HepG2 (cell line): ENCODE results near the gene IKZF5. TPM values are rescaled to one million over a fixed set of nuclear protein-coding genes. Genes with fewer than 3 reads are reported as not detected.
A peak's percentile ranks its signal among the peaks of the same experiment; 100 is the strongest.

Source experiments
- ATAC-seq: fragments of 200-7000 bp; cut with Tn5 transposase; 3 replicates; pipeline ENCODE4 v1.9.1; 2020; ENCODE audit warnings: mild to moderate bottlenecking, moderate library complexity
- BruUV-seq: library from RNA; stranded (reverse); fragments of 400-500 nt; replicated peaks from 2 replicates; lab custom pipeline; 2021; lab: Mats Ljungman, UMichigan
- CTCF ChIA-PET: fragments of 300-600 bp; formaldehyde crosslinking; extraction: SDS; loops from one replicate; lab custom pipeline; 2021; ENCODE audit warnings: low total read pairs, inconsistent platforms, low intra/inter-chr PET ratio; lab: Yijun Ruan, JAX
- POLR2A ChIA-PET: fragments of 350-600 bp; sonication (Branson Sonifier 250); formaldehyde crosslinking; loops from one replicate; lab custom pipeline; 2020; ENCODE audit warnings: antibody characterized with exemption, inconsistent platforms; lab: Yijun Ruan, JAX
- DNase-seq: peaks from one replicate; pipeline ENCODE4 v3.0.0-alpha.2; 2015; ENCODE audit warnings: low spot score
- FAIRE-seq: peaks from 3 replicates; lab custom pipeline; 2011; peaks lifted over from hg19 to GRCh38; lab: Jason Lieb, UNC
- H2AFZ ChIP-seq: one replicate; pipeline ENCODE4 v1.6.1; 2011; ENCODE audit warnings: low read length, inconsistent platforms
- H3K27ac ChIP-seq: fragments of 300-600 bp; 3 replicates; pipeline ENCODE4 v1.8.0; 2011; ENCODE audit warnings: mixed run types, mild to moderate bottlenecking, mixed read lengths, low read length, inconsistent platforms; ENCODE audit not compliant: insufficient read depth; ENCODE audit errors: extremely low read length
- H3K27me3 ChIP-seq, 2 experiments: fragments of 200-600 bp in 1 of 2; 2 replicates in 1 of 2; 3 replicates in 1 of 2; pipeline versions ENCODE4 v1.6.0 to v1.8.0; 2011; ENCODE audit warnings: low read length in 2 of 2, mild to moderate bottlenecking in 2 of 2, moderate library complexity in 2 of 2, inconsistent platforms in 1 of 2; ENCODE audit not compliant: insufficient read depth in 2 of 2, control insufficient read depth in 1 of 2
- H3K36me3 ChIP-seq, 2 experiments: fragments of 200-600 bp in 1 of 2; replicated peaks in 1 of 2; 2 replicates in 1 of 2; 3 replicates in 1 of 2; pipeline versions ENCODE4 v1.5.1 to v1.8.0; 2011; ENCODE audit warnings: low read length in 2 of 2, inconsistent platforms in 1 of 2; ENCODE audit not compliant: insufficient read depth in 2 of 2, control insufficient read depth in 1 of 2
- H3K4me1 ChIP-seq: 2 replicates; pipeline ENCODE4 v1.5.1; 2012; ENCODE audit warnings: low read length, inconsistent platforms; ENCODE audit not compliant: insufficient read depth
- H3K4me2 ChIP-seq: 2 replicates; pipeline ENCODE4 v1.6.0; 2011; ENCODE audit warnings: low read depth, low read length, inconsistent platforms
- H3K4me3 ChIP-seq, 3 experiments: fragments of 200-600 bp in 1 of 3; sonication (generic), shearing (Covaris generic) in 1 of 3; replicated peaks in 1 of 3; 2 replicates each; pipeline ENCODE4 v1.5.1; 2011 to 2016; ENCODE audit warnings: low read length in 3 of 3, inconsistent platforms in 2 of 3, low read depth in 2 of 3, mild to moderate bottlenecking in 2 of 3, control low read depth in 1 of 3, mixed read lengths in 1 of 3; ENCODE audit not compliant: insufficient read depth in 1 of 3
- H3K79me2 ChIP-seq: one replicate; pipeline ENCODE4 v1.6.1; 2011; ENCODE audit warnings: low read length, inconsistent platforms; ENCODE audit not compliant: insufficient read depth
- H3K9ac ChIP-seq: 2 replicates; pipeline ENCODE4 v1.6.0; 2011; ENCODE audit warnings: mild to moderate bottlenecking, low read depth, low read length, inconsistent platforms; ENCODE audit not compliant: insufficient read depth
- H3K9me3 ChIP-seq: 2 replicates; pipeline ENCODE4 v1.5.1; 2012; ENCODE audit warnings: mild to moderate bottlenecking, low read length
- H4K20me1 ChIP-seq: 2 replicates; pipeline ENCODE4 v1.6.0; 2011; ENCODE audit warnings: inconsistent platforms, mild to moderate bottlenecking, low read length, moderate library complexity; ENCODE audit not compliant: insufficient read depth
- CHD4 ChIP-seq: fragments of 200-600 bp; sonication (generic); IDR thresholded peaks from 2 replicates; pipeline ENCODE4 v1.7.0; 2017; ENCODE audit warnings: mild to moderate bottlenecking, low read length, borderline replicate concordance
- ELF4 ChIP-seq: sonication (generic); formaldehyde crosslinking; IDR thresholded peaks from 2 replicates; pipeline ENCODE4 v1.5.0; 2020; ENCODE audit warnings: missing genetic modification reagents, mild to moderate bottlenecking, moderate library complexity, borderline replicate concordance
- HDAC2 ChIP-seq: sonication (generic); formaldehyde crosslinking; IDR thresholded peaks from 2 replicates; pipeline ENCODE4 v1.4.0; 2020; ENCODE audit warnings: missing genetic modification reagents
- SIN3A ChIP-seq: IDR thresholded peaks from 2 replicates; pipeline ENCODE4 v1.6.1; 2011; ENCODE audit warnings: low read depth, mild to moderate bottlenecking, control low read depth, low read length, borderline replicate concordance
- ZFX ChIP-seq: sonication (generic); formaldehyde crosslinking; IDR thresholded peaks from 2 replicates; pipeline ENCODE4 v1.4.0; 2020; ENCODE audit warnings: mild to moderate bottlenecking, low read depth, missing genetic modification reagents, moderate library complexity
- ZMYM4 ChIP-seq: sonication (generic); formaldehyde crosslinking; IDR thresholded peaks from 2 replicates; pipeline ENCODE4 v1.8.1; 2023; ENCODE audit warnings: mild to moderate bottlenecking, missing genetic modification reagents
- ZNF501 ChIP-seq: sonication (generic); formaldehyde crosslinking; IDR thresholded peaks from 2 replicates; pipeline ENCODE4 v1.5.1; 2020; ENCODE audit warnings: mild to moderate bottlenecking, moderate library complexity, missing genetic modification reagents
- ZSCAN25 ChIP-seq: sonication (generic); formaldehyde crosslinking; IDR thresholded peaks from 2 replicates; pipeline ENCODE4 v1.8.0; 2022; ENCODE audit warnings: mild to moderate bottlenecking, missing genetic modification reagents
- ZSCAN31 ChIP-seq: sonication (generic); formaldehyde crosslinking; IDR thresholded peaks from 2 replicates; pipeline ENCODE4 v1.5.0; 2020; ENCODE audit warnings: low read depth, mild to moderate bottlenecking, missing genetic modification reagents
- WGBS: methylation state at CpG from one replicate; pipeline ENCODE4 v1.1.6; 2017; ENCODE audit warnings: low lambda C conversion rate; 5-methylcytosine and 5-hydroxymethylcytosine counted together
- in situ Hi-C: cut with HindIII; loops from 2 replicates; pipeline ENCODE4 v1.10.0; 2017; ENCODE audit warnings: low pct_unique_long_range_greater_than_20kb; ENCODE audit not compliant: extremely low pct_ligation_motif_present
- intact Hi-C: fragments of 100-400 bp; cut with micrococcal nuclease; formaldehyde crosslinking; loops from one replicate; pipeline ENCODE4 v1.10.0; 2022; ENCODE audit not compliant: unreplicated experiment
- polyA plus RNA-seq, 8 experiments: library from polyadenylated mRNA; depleted of rRNA in 3 of 8; stranded (reverse) in 7 of 8; unstranded in 1 of 8; fragments of >200 nt; fragmentation: Illumina TruSeq in 4 of 8; extraction: Trizol in 4 of 8; gene quantifications; 2 replicates each; pipeline versions ENCODE4 v1.2.1 to v1.2.3, GENCODE V29; 2011 to 2016; ENCODE audit warnings: low read depth in 4 of 8, missing spikeins in 1 of 8, mixed read lengths in 1 of 8; ENCODE audit not compliant: insufficient read depth in 1 of 8
- total RNA-seq, 5 experiments: library from RNA; depleted of rRNA; stranded (reverse); fragments of >200 nt; fragmentation: Illumina TruSeq; extraction: Trizol; gene quantifications; 2 replicates each; pipeline ENCODE4 v1.2.3, GENCODE V29; 2016; ENCODE audit warnings: low read depth in 1 of 5
- TF ChIP-seq, protein P1 (sequence below): sonication (generic); formaldehyde crosslinking; IDR thresholded peaks from 2 replicates; pipeline ENCODE4 v1.4.0; 2020; ENCODE audit warnings: missing genetic modification reagents, borderline replicate concordance
- TF ChIP-seq, protein P2 (sequence below): sonication (generic); formaldehyde crosslinking; IDR thresholded peaks from 2 replicates; pipeline ENCODE4 v1.4.0; 2020; ENCODE audit warnings: missing genetic modification reagents
- TF ChIP-seq, protein P3 (sequence below): sonication (generic); formaldehyde crosslinking; IDR thresholded peaks from 2 replicates; pipeline ENCODE4 v1.5.0; 2020; ENCODE audit warnings: mild to moderate bottlenecking, missing genetic modification reagents

Gene IKZF5
- total and polyA plus RNA-seq, 2 of the 13 experiments (the other 11 are each of a cell fraction or from before 2014, with no cell fraction given): 3.7 to 12.0 TPM

DNA sequence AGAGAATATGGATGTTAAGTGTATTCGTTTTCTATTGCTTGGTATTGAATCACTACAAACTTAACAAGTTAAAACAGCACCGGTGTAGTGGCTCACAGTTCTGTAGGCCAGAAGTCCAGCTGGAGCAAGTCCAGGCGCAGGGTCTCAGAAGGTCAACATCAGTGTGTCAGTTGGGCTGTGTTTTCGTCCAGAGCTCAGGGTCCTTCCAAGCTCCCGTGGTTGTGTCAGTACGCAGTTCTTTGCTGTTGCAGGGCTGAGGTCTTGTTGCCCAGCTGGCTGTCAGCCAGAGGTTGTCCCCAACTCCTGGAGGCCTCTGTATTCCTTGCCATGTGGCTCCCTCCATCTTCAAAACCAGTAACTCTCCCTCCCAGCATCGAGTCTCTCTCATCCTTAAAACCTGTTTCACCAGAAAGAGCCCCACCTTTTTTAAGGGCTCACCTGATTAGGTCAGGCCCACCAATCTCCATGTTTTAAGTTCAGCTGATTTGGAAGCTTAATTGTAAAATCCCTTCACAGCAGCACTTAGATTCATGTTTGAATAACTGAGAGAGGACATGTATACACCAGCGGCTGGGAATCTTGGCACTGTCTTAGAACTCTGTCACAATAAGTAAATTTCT lies 27.0 kb upstream of the IKZF5 start:
- peaks cover 12% of the 10 kb centered on the region for H3K79me2 ChIP-seq
- ChIA-PET CTCF (no interaction called here), POLR2A (interaction anchor here (0.9 to 3.0 kb wide), 2 partner anchors 14 to 104 kb away, joined by 3 to 31 read pairs; no protein-coding TSS in a partner anchor)
- H3K4me3 ChIP-seq: no peak overlapping the region
- peaks cover 11 to 32% of the 10 kb centered on the region in 2 experiments for H3K36me3 ChIP-seq
- H3K27ac ChIP-seq: peak overlapping the region; percentile 63
- H3K4me2 ChIP-seq: 0 out of 2 replicates have a peak overlapping the region, but pooled peaks have one; percentile 24
- DNase-seq (peak; percentile 62), ATAC-seq (peak; percentile 90), FAIRE-seq (peak; percentile 60)
- H3K9ac ChIP-seq: no peak overlapping the region
- WGBS: 44% methylated on average over 5 of the region's 8 CpGs
- intact Hi-C loops (loop anchor here (2.0 kb wide), 1 partner anchor 15 kb away; no protein-coding TSS in a partner anchor), in situ Hi-C loops (no loop called here)
- peaks cover 13% of the 10 kb centered on the region for H3K4me1 ChIP-seq
- no TSS peak for BruUV-seq
- H3K27me3 ChIP-seq: no peaks in the 10 kb centered on the region
- H3K9me3 ChIP-seq: no peaks in the 10 kb centered on the region
- no peaks in the 10 kb centered on the region for H4K20me1 ChIP-seq
- H2AFZ ChIP-seq: no peak overlapping the region
- TF ChIP-seq ZNF501 (CRISPR knock-in tag) (peak; percentile 47; the same call in 1 of the 2 replicates), ELF4 (CRISPR knock-in tag) (no peak), SIN3A (peak; percentile 45; the same call in 1 of the 2 replicates), ZMYM4 (CRISPR knock-in tag) (peak; percentile 87), CHD4 (peak; percentile 78; the same call in 1 of the 2 replicates), ZSCAN31 (CRISPR knock-in tag) (0 out of 2 replicates have a peak, but pooled peaks have one; percentile 24), ZSCAN25 (CRISPR knock-in tag) (peak; percentile 85), HDAC2 (CRISPR knock-in tag) (peak; percentile 41; the same call in 1 of the 2 replicates), ZFX (CRISPR knock-in tag) (peak; percentile 54)
- TF ChIP-seq, protein P1, sequence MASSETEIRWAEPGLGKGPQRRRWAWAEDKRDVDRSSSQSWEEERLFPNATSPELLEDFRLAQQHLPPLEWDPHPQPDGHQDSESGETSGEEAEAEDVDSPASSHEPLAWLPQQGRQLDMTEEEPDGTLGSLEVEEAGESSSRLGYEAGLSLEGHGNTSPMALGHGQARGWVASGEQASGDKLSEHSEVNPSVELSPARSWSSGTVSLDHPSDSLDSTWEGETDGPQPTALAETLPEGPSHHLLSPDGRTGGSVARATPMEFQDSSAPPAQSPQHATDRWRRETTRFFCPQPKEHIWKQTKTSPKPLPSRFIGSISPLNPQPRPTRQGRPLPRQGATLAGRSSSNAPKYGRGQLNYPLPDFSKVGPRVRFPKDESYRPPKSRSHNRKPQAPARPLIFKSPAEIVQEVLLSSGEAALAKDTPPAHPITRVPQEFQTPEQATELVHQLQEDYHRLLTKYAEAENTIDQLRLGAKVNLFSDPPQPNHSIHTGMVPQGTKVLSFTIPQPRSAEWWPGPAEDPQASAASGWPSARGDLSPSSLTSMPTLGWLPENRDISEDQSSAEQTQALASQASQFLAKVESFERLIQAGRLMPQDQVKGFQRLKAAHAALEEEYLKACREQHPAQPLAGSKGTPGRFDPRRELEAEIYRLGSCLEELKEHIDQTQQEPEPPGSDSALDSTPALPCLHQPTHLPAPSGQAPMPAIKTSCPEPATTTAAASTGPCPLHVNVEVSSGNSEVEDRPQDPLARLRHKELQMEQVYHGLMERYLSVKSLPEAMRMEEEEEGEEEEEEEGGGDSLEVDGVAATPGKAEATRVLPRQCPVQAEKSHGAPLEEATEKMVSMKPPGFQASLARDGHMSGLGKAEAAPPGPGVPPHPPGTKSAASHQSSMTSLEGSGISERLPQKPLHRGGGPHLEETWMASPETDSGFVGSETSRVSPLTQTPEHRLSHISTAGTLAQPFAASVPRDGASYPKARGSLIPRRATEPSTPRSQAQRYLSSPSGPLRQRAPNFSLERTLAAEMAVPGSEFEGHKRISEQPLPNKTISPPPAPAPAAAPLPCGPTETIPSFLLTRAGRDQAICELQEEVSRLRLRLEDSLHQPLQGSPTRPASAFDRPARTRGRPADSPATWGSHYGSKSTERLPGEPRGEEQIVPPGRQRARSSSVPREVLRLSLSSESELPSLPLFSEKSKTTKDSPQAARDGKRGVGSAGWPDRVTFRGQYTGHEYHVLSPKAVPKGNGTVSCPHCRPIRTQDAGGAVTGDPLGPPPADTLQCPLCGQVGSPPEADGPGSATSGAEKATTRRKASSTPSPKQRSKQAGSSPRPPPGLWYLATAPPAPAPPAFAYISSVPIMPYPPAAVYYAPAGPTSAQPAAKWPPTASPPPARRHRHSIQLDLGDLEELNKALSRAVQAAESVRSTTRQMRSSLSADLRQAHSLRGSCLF: no peak
- TF ChIP-seq, protein P2, sequence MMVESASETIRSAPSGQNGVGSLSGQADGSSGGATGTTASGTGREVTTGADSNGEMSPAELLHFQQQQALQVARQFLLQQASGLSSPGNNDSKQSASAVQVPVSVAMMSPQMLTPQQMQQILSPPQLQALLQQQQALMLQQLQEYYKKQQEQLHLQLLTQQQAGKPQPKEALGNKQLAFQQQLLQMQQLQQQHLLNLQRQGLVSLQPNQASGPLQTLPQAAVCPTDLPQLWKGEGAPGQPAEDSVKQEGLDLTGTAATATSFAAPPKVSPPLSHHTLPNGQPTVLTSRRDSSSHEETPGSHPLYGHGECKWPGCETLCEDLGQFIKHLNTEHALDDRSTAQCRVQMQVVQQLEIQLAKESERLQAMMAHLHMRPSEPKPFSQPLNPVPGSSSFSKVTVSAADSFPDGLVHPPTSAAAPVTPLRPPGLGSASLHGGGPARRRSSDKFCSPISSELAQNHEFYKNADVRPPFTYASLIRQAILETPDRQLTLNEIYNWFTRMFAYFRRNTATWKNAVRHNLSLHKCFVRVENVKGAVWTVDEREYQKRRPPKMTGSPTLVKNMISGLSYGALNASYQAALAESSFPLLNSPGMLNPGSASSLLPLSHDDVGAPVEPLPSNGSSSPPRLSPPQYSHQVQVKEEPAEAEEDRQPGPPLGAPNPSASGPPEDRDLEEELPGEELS (CRISPR knock-in tag): peak; percentile 72
- TF ChIP-seq, protein P3, sequence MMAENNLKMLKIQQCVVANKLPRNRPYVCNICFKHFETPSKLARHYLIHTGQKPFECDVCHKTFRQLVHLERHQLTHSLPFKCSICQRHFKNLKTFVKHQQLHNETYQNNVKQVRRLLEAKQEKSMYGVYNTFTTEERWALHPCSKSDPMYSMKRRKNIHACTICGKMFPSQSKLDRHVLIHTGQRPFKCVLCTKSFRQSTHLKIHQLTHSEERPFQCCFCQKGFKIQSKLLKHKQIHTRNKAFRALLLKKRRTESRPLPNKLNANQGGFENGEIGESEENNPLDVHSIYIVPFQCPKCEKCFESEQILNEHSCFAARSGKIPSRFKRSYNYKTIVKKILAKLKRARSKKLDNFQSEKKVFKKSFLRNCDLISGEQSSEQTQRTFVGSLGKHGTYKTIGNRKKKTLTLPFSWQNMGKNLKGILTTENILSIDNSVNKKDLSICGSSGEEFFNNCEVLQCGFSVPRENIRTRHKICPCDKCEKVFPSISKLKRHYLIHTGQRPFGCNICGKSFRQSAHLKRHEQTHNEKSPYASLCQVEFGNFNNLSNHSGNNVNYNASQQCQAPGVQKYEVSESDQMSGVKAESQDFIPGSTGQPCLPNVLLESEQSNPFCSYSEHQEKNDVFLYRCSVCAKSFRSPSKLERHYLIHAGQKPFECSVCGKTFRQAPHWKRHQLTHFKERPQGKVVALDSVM: peak; percentile 40; the same call in 1 of the 2 replicates
